Measurements from ENCODE around the gene PGRMC1. TPM values are rescaled to one million over a fixed set of nuclear protein-coding genes. Genes with fewer than 3 reads are reported as not detected.

The PGRMC1 gene
- polyA plus RNA-seq, 1 of the 3 experiments (the other 2 are of a cell fraction), result 65.3 TPM

- CTCF ChIA-PET, result no interaction called here
- DNase-seq, result no peak
Measured at GRCh38 chrX:119292445-119292844, 56.4 kb downstream of the PGRMC1 start.

More at GRCh38 chrX:119292445-119292844, 56.4 kb downstream of the PGRMC1 start:
- POLR2A ChIA-PET, result no interaction called here
- no peak for TF ChIP-seq TEAD4 (IDR thresholded peaks at IDR 0.05; ENCODE audit: borderline replicate concordance, insufficient read depth)
- TF ChIP-seq GATA2 (CRISPR knock-in tag; IDR thresholded peaks at IDR 0.05), result no peak
- TF ChIP-seq FOSL2 (IDR thresholded peaks at IDR 0.05; ENCODE audit: borderline replicate concordance, low read depth), result no peak
- TF ChIP-seq ELF1 (IDR thresholded peaks at IDR 0.05), result no peak
- no peak for TF ChIP-seq NFIC (IDR thresholded peaks at IDR 0.05; ENCODE audit: borderline replicate concordance)
- TF ChIP-seq TCF12 (IDR thresholded peaks at IDR 0.05), result no peak
- no peak for TF ChIP-seq RXRA (IDR thresholded peaks at IDR 0.05; ENCODE audit: borderline replicate concordance, low read depth)
- TF ChIP-seq RFX5 (IDR thresholded peaks at IDR 0.05; ENCODE audit: low read length), result no peak
- no peak for TF ChIP-seq YY1 (IDR thresholded peaks at IDR 0.05; ENCODE audit: low read depth)
- TF ChIP-seq SIN3A (IDR thresholded peaks at IDR 0.05; ENCODE audit: borderline replicate concordance, low read depth, low read length), result no peak
- TF ChIP-seq, protein P1, sequence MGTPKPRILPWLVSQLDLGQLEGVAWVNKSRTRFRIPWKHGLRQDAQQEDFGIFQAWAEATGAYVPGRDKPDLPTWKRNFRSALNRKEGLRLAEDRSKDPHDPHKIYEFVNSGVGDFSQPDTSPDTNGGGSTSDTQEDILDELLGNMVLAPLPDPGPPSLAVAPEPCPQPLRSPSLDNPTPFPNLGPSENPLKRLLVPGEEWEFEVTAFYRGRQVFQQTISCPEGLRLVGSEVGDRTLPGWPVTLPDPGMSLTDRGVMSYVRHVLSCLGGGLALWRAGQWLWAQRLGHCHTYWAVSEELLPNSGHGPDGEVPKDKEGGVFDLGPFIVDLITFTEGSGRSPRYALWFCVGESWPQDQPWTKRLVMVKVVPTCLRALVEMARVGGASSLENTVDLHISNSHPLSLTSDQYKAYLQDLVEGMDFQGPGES (IDR thresholded peaks at IDR 0.05; ENCODE audit: low read depth, low read length), result no peak
- TF ChIP-seq MXI1 (IDR thresholded peaks at IDR 0.05; ENCODE audit: low read depth, low read length), result no peak
- no peak for TF ChIP-seq RCOR1 (IDR thresholded peaks at IDR 0.05; ENCODE audit: low read length)
- no peak for TF ChIP-seq SMC3 (IDR thresholded peaks at IDR 0.05; ENCODE audit: low read depth, low read length)
- TF ChIP-seq, protein P2, sequence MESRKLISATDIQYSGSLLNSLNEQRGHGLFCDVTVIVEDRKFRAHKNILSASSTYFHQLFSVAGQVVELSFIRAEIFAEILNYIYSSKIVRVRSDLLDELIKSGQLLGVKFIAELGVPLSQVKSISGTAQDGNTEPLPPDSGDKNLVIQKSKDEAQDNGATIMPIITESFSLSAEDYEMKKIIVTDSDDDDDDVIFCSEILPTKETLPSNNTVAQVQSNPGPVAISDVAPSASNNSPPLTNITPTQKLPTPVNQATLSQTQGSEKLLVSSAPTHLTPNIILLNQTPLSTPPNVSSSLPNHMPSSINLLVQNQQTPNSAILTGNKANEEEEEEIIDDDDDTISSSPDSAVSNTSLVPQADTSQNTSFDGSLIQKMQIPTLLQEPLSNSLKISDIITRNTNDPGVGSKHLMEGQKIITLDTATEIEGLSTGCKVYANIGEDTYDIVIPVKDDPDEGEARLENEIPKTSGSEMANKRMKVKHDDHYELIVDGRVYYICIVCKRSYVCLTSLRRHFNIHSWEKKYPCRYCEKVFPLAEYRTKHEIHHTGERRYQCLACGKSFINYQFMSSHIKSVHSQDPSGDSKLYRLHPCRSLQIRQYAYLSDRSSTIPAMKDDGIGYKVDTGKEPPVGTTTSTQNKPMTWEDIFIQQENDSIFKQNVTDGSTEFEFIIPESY (IDR thresholded peaks at IDR 0.05; ENCODE audit: borderline replicate concordance, low read depth), result no peak
- Histone ChIP-seq H3K9ac (no peak overlapping the region), H3K9me3 (no peaks in the 10 kb centered on the region), H3K9me2 (no peaks in the 10 kb centered on the region), H2AFZ (ENCODE audit: low read depth) (no peak overlapping the region), H3K36me3 (replicated peaks in 1 of 2; ENCODE audit: control insufficient read depth in 1 of 2, insufficient read depth in 2 of 2, low read length in 1 of 2) (no peaks in the 10 kb centered on the region), H3K4me1 (ENCODE audit: control insufficient read depth in 1 of 2, insufficient read depth in 2 of 2, low read depth in 1 of 2, low read length in 1 of 2) (no peaks in the 10 kb centered on the region), H3K79me2 (ENCODE audit: insufficient read depth) (no peaks in the 10 kb centered on the region), H4K20me1 (ENCODE audit: insufficient read depth) (no peaks in the 10 kb centered on the region), H3K27ac (ENCODE audit: low read depth in 2 of 2, low read length in 1 of 2) (no peak overlapping the region), H3F3A (replicated peaks; ENCODE audit: insufficient read depth) (no peaks in the 10 kb centered on the region), H3K4me2 (no peak overlapping the region), H3K27me3 (ENCODE audit: insufficient read depth) (peaks cover 13% of the 10 kb centered on the region), H3K4me3 (ENCODE audit: low read depth in 2 of 2, low read length in 1 of 2) (no peak overlapping the region)

Other genes with a start within 250 kb of the PGRMC1 start
- gene CT47C1, start 163.3 kb upstream of the PGRMC1 start, polyA plus RNA-seq (2012; rRNA removed), result not detected in 2 replicates
- not detected in 2 replicates for gene KIAA1210, start 108.5 kb upstream of the PGRMC1 start, polyA plus RNA-seq (2012; rRNA removed)
- 7.5 and 13.2 TPM in 2 replicates for gene SLC25A43, start 163.1 kb downstream of the PGRMC1 start, polyA plus RNA-seq (2012; rRNA removed)
- gene SLC25A5, start 232.2 kb downstream of the PGRMC1 start, polyA plus RNA-seq (2012; rRNA removed), result 374 and 387 TPM in 2 replicates